GM23248 (cell line): Measurements from ENCODE around the gene PTRH1.

Experiments used
- EZH2 ChIP-seq: fragments of 200-600 bp; sonication (generic); IDR thresholded peaks from 2 replicates; pipeline ENCODE4 v1.6.1; 2018; ENCODE audit warnings: antibody characterized with exemption, mild to moderate bottlenecking; ENCODE audit not compliant: insufficient read depth, poor library complexity, severe bottlenecking
- EZH2phosphoT487 ChIP-seq: fragments of 200-600 bp; sonication (generic); IDR thresholded peaks from 2 replicates; pipeline ENCODE4 v1.6.1; 2018; ENCODE audit warnings: antibody characterized with exemption, moderate library complexity, mild to moderate bottlenecking, low read depth; ENCODE audit not compliant: insufficient read depth

DNA sequence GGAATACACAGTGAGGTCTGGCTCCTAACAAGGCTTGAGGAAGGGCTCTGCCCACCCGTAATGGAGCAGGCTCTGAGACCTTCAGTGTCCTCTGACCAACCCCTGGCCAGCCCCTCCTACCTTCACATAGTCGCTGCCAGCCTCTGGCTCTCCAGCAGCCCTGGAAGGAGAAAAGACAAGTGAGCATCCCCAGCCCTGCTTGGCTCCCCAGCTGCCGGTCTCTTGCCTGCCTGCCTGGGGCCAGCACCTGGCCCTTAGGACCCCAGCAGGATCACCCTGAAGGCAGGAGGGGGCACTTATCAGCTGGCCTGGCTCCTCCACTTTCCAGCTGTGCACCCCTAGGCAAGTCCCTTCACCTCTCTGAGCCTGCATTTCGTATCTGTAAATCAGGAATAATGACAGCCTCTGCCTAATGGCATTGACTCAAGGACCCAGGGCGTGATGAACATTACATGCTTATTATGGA is 46.1 kb upstream of the PTRH1 start:
- no peak for TF ChIP-seq EZH2
- no peak for TF ChIP-seq EZH2phosphoT487
